Lung microvascular endothelial cell (primary cell): ENCODE measurements around the gene ACTR2. TPM values are rescaled to one million over a fixed set of nuclear protein-coding genes. Genes with fewer than 3 reads are reported as not detected.
A peak's percentile ranks its signal among the peaks of the same experiment; 100 is the strongest.
"Not testable (repeated sequence)": the region's sequence is repeated elsewhere in the genome, so short reads cannot be mapped to it uniquely, and the experiment has no call there.

ENCODE experiments used
- DNase-seq, 2 donors: peaks; one replicate each; pipeline versions ENCODE4 v3.0.0 to v3.0.0-alpha.2; 2010; ENCODE audit warnings: low read depth in 2 of 2
- total RNA-seq: library from RNA; depleted of rRNA; stranded (reverse); fragments of >200 nt; gene quantifications from 2 replicates; pipeline ENCODE4 v1.2.1, GENCODE V29; 2014

The ACTR2 gene
- total RNA-seq, 1 donor from 2014 or later = 81.7 TPM

- peak; percentile 52 to 59 for DNase-seq
Measured at GRCh38 chr2:65228263-65228750, 676 bp downstream of the ACTR2 start.

- DNase-seq = no peak
Measured at GRCh38 chr2:65231121-65231520, 3.5 kb downstream of the ACTR2 start.

GRCh38 chr2:65231892-65232477, 4.4 kb downstream of the ACTR2 start:
- DNase-seq = no peak

- peak in 1 of 2 donors; percentile 55 for DNase-seq
Measured at GRCh38 chr2:65232636-65233035, 5.0 kb downstream of the ACTR2 start.

- no peak for DNase-seq
Measured at GRCh38 chr2:65240657-65241056, 13.0 kb downstream of the ACTR2 start.

- not testable (repeated sequence) for DNase-seq
Measured at GRCh38 chr2:65244452-65244851, 16.8 kb downstream of the ACTR2 start.

- DNase-seq = no peak
Measured at GRCh38 chr2:65252640-65253039, 25.0 kb downstream of the ACTR2 start.

GRCh38 chr2:65255356-65255755, 27.7 kb downstream of the ACTR2 start:
- DNase-seq = no peak

- peak in 1 of 2 donors; percentile 14 for DNase-seq
Measured at GRCh38 chr2:65256054-65256453, 28.4 kb downstream of the ACTR2 start.

GRCh38 chr2:65257866-65258265, 30.2 kb downstream of the ACTR2 start:
- DNase-seq = not testable (repeated sequence)

GRCh38 chr2:65261676-65262075, 34.0 kb downstream of the ACTR2 start:
- DNase-seq = no peak

- DNase-seq = no peak
Measured at GRCh38 chr2:65263262-65263661, 35.6 kb downstream of the ACTR2 start.

- no peak for DNase-seq
Measured at GRCh38 chr2:65263986-65264385, 36.4 kb downstream of the ACTR2 start.

- DNase-seq = peak; percentile 87 to 89
Measured at GRCh38 chr2:65264821-65265670, 37.4 kb downstream of the ACTR2 start.

- no peak for DNase-seq
Measured at GRCh38 chr2:65265671-65266045, 38.0 kb downstream of the ACTR2 start.

GRCh38 chr2:65267008-65267407, 39.4 kb downstream of the ACTR2 start:
- no peak for DNase-seq

GRCh38 chr2:65268957-65269356, 41.3 kb downstream of the ACTR2 start:
- no peak for DNase-seq

GRCh38 chr2:65273344-65273743, 45.7 kb downstream of the ACTR2 start:
- no peak for DNase-seq

GRCh38 chr2:65275141-65275915, 47.7 kb downstream of the ACTR2 start:
- peak in 1 of 2 donors; percentile 28 for DNase-seq

GRCh38 chr2:65276609-65277008, 49.0 kb downstream of the ACTR2 start:
- peak; percentile 15 to 74 for DNase-seq

GRCh38 chr2:65277118-65277517, 49.5 kb downstream of the ACTR2 start:
- no peak for DNase-seq
